Measurements from ENCODE around the gene TPCN2.

Gene TPCN2

GRCh38 chr11:69167916-69168691, 119.4 kb downstream of the TPCN2 start:
- DNase-seq = no peak

- no peak for DNase-seq
These were observed 120.7 kb downstream of the TPCN2 start for GRCh38 chr11:69169479-69169878.

GRCh38 chr11:69170704-69171103, 122.0 kb downstream of the TPCN2 start:
- DNase-seq = no peak

- DNase-seq = no peak
These were observed 122.9 kb downstream of the TPCN2 start for GRCh38 chr11:69171476-69172240.

- no peak for DNase-seq
These were observed 123.9 kb downstream of the TPCN2 start for GRCh38 chr11:69172674-69173073.

GRCh38 chr11:69173331-69173730, 124.6 kb downstream of the TPCN2 start:
- no peak for DNase-seq

GRCh38 chr11:69173925-69174581, 125.3 kb downstream of the TPCN2 start:
- no peak for DNase-seq

- no peak for DNase-seq
These were observed 126.1 kb downstream of the TPCN2 start for GRCh38 chr11:69174841-69175240.

- DNase-seq = no peak
These were observed 130.2 kb downstream of the TPCN2 start for GRCh38 chr11:69178819-69179482.

- DNase-seq = no peak
These were observed 131.5 kb downstream of the TPCN2 start for GRCh38 chr11:69180226-69180625.

GRCh38 chr11:69180726-69181125, 132.0 kb downstream of the TPCN2 start:
- DNase-seq = no peak

GRCh38 chr11:69183613-69184012, 134.9 kb downstream of the TPCN2 start:
- DNase-seq = no peak

Data from C1 segment of cervical spinal cord (tissue), 14 donors.